ENCODE results near the gene PLXNB2. TPM values are rescaled to one million over a fixed set of nuclear protein-coding genes. Genes with fewer than 3 reads are reported as not detected.

The PLXNB2 gene
- total RNA-seq, 1 donor from 2014 or later, result 256 TPM

GRCh38 chr22:50282361-50283155, 24.9 kb downstream of the PLXNB2 start:
- H3K36me3 ChIP-seq, result peaks cover 95% of the 10 kb centered on the region
- H3K9me3 ChIP-seq, result no peaks in the 10 kb centered on the region
- ATAC-seq, result peak; percentile 91 to 94
- peaks cover 17% of the 10 kb centered on the region for H3K4me1 ChIP-seq
- TF ChIP-seq CTCF (IDR thresholded peaks at IDR 0.05), result no peak
- H3K4me3 ChIP-seq, result no peak overlapping the region
- H3K27me3 ChIP-seq (ENCODE audit: low read depth), result no peaks in the 10 kb centered on the region
- peak overlapping the region; percentile 64 for H3K27ac ChIP-seq
- intact Hi-C loops (cut with DNase I), result no loop called here
- peak; percentile 89 for DNase-seq

GRCh38 chr22:50281957-50282356, 25.5 kb downstream of the PLXNB2 start:
- Histone ChIP-seq H3K4me3 (no peak overlapping the region), H3K9me3 (no peaks in the 10 kb centered on the region), H3K36me3 (peaks cover 95% of the 10 kb centered on the region), H3K4me1 (peaks cover 17% of the 10 kb centered on the region), H3K27me3 (ENCODE audit: low read depth) (no peaks in the 10 kb centered on the region), H3K27ac (peak overlapping the region; percentile 64)
- TF ChIP-seq CTCF (IDR thresholded peaks at IDR 0.05), result no peak
- peak; percentile 6 to 16 for ATAC-seq
- no peak for DNase-seq
- intact Hi-C loops (cut with DNase I), result no loop called here

GRCh38 chr22:50281384-50281760, 26.1 kb downstream of the PLXNB2 start:
- ATAC-seq (no peak), DNase-seq (no peak)
- no peaks in the 10 kb centered on the region for H3K9me3 ChIP-seq
- intact Hi-C loops (cut with DNase I), result no loop called here
- H3K27ac ChIP-seq, result no peak overlapping the region
- H3K36me3 ChIP-seq, result peaks cover 95% of the 10 kb centered on the region
- H3K4me1 ChIP-seq, result peaks cover 20% of the 10 kb centered on the region
- no peaks in the 10 kb centered on the region for H3K27me3 ChIP-seq (ENCODE audit: low read depth)
- H3K4me3 ChIP-seq, result no peak overlapping the region
- TF ChIP-seq CTCF (IDR thresholded peaks at IDR 0.05), result no peak

GRCh38 chr22:50280708-50281383, 26.6 kb downstream of the PLXNB2 start:
- Histone ChIP-seq H3K9me3 (no peaks in the 10 kb centered on the region), H3K27me3 (ENCODE audit: low read depth) (no peaks in the 10 kb centered on the region), H3K36me3 (peaks cover 93% of the 10 kb centered on the region), H3K27ac (no peak overlapping the region), H3K4me3 (no peak overlapping the region), H3K4me1 (peaks cover 22% of the 10 kb centered on the region)
- intact Hi-C loops (cut with DNase I), result no loop called here
- ATAC-seq (no peak), DNase-seq (no peak)
- no peak for TF ChIP-seq CTCF (IDR thresholded peaks at IDR 0.05)

- ATAC-seq (no peak), DNase-seq (no peak)
- H3K27me3 ChIP-seq (ENCODE audit: low read depth), result no peaks in the 10 kb centered on the region
- H3K36me3 ChIP-seq, result peaks cover 96% of the 10 kb centered on the region
- H3K9me3 ChIP-seq, result no peaks in the 10 kb centered on the region
- no peak overlapping the region for H3K27ac ChIP-seq
- peaks cover 22% of the 10 kb centered on the region for H3K4me1 ChIP-seq
- no peak overlapping the region for H3K4me3 ChIP-seq
- intact Hi-C loops (cut with DNase I), result no loop called here
- no peak for TF ChIP-seq CTCF (IDR thresholded peaks at IDR 0.05)
Measured at GRCh38 chr22:50280022-50280707, 27.3 kb downstream of the PLXNB2 start.
